GM23338 (cell line): ENCODE results near the gene ITPRIP. TPM values are rescaled to one million over a fixed set of nuclear protein-coding genes. Genes with fewer than 3 reads are reported as not detected.

Source experiments
- ATAC-seq: fragments of 200-7000 bp; cut with Tn5 transposase; 3 replicates; pipeline ENCODE4 v1.9.1; 2020
- DNase-seq: peaks from one replicate; pipeline ENCODE4 v3.0.0-alpha.2; 2015; ENCODE audit warnings: low spot score
- H2AFZ ChIP-seq: fragments of 200-600 bp; sonication (generic); 2 replicates; pipeline ENCODE4 v1.8.0; 2016; ENCODE audit warnings: antibody characterized with exemption, mild to moderate bottlenecking, moderate library complexity
- H3F3A ChIP-seq: fragments of 200-600 bp; sonication (generic); replicated peaks from 2 replicates; pipeline ENCODE4 v1.8.0; 2017; ENCODE audit warnings: antibody characterized with exemption, mixed run types, low read depth
- H3K27ac ChIP-seq: fragments of 200-600 bp; sonication (generic); 2 replicates; pipeline ENCODE4 v1.6.1; 2016; ENCODE audit warnings: low read depth
- H3K27me3 ChIP-seq: fragments of 200-600 bp; sonication (generic); 2 replicates; pipeline ENCODE4 v1.8.0; 2016; ENCODE audit warnings: mild to moderate bottlenecking, mixed run types, moderate library complexity; ENCODE audit not compliant: insufficient read depth
- H3K36me3 ChIP-seq: fragments of 200-600 bp; sonication (generic); 2 replicates; pipeline ENCODE4 v1.8.0; 2016; ENCODE audit warnings: mild to moderate bottlenecking; ENCODE audit not compliant: insufficient read depth
- H3K4me1 ChIP-seq: fragments of 200-600 bp; sonication (generic); 2 replicates; pipeline ENCODE4 v1.8.0; 2016; ENCODE audit warnings: mild to moderate bottlenecking, moderate library complexity; ENCODE audit not compliant: insufficient read depth
- H3K4me2 ChIP-seq: fragments of 200-600 bp; sonication (generic); 2 replicates; pipeline ENCODE4 v1.7.1; 2017; ENCODE audit warnings: mixed run types
- H3K4me3 ChIP-seq: fragments of 200-600 bp; sonication (generic); 2 replicates; pipeline ENCODE4 v1.6.1; 2016; ENCODE audit warnings: mixed run types
- H3K79me2 ChIP-seq: fragments of 200-600 bp; sonication (generic); replicated peaks from 2 replicates; pipeline ENCODE4 v1.8.0; 2017; ENCODE audit warnings: mild to moderate bottlenecking; ENCODE audit not compliant: insufficient read depth
- H3K9me2 ChIP-seq: fragments of 200-600 bp; sonication (generic); 2 replicates; pipeline ENCODE4 v1.8.0; 2017; ENCODE audit not compliant: insufficient read depth
- H4K20me1 ChIP-seq: fragments of 200-600 bp; sonication (generic); replicated peaks from 2 replicates; pipeline ENCODE4 v1.8.0; 2017; ENCODE audit warnings: mild to moderate bottlenecking; ENCODE audit not compliant: insufficient read depth
- H3K27ac Mint-ChIP-seq: 2 replicates; pipeline ENCODE4 v1.8.0; 2020; ENCODE audit warnings: inconsistent platforms, mild to moderate bottlenecking, moderate library complexity, mixed read lengths
- H3K27me3 Mint-ChIP-seq: 3 replicates; pipeline ENCODE4 v1.8.0; 2022; ENCODE audit warnings: low read depth, mild to moderate bottlenecking, moderate library complexity, mixed read lengths, inconsistent platforms; ENCODE audit not compliant: insufficient read depth, poor library complexity
- H3K36me3 Mint-ChIP-seq: 3 replicates; pipeline ENCODE4 v1.8.0; 2021; ENCODE audit warnings: low read depth, mild to moderate bottlenecking, inconsistent platforms, moderate library complexity, mixed read lengths
- H3K4me1 Mint-ChIP-seq: 3 replicates; pipeline ENCODE4 v1.8.0; 2020; ENCODE audit warnings: mild to moderate bottlenecking, inconsistent platforms, mixed read lengths
- H3K4me3 Mint-ChIP-seq: 3 replicates; pipeline ENCODE4 v1.8.0; 2021; ENCODE audit warnings: moderate library complexity, mild to moderate bottlenecking, inconsistent platforms, mixed read lengths
- H3K9me3 Mint-ChIP-seq: 3 replicates; pipeline ENCODE4 v1.8.0; 2020; ENCODE audit warnings: moderate library complexity, mild to moderate bottlenecking, inconsistent platforms, mixed read lengths
- CREB1 ChIP-seq: fragments of 250-450 bp; sonication (Bioruptor Pico); IDR thresholded peaks from 2 replicates; pipeline ENCODE4 v1.5.0; 2020; ENCODE audit warnings: low read depth, mild to moderate bottlenecking, moderate library complexity
- EZH2 ChIP-seq: fragments of 200-600 bp; sonication (generic); IDR thresholded peaks from one replicate; pipeline ENCODE4 v1.8.0; 2017; ENCODE audit warnings: antibody characterized with exemption, mild to moderate bottlenecking, low read depth; ENCODE audit not compliant: unreplicated experiment
- EZH2phosphoT487 ChIP-seq: fragments of 200-600 bp; sonication (generic); IDR thresholded peaks from one replicate; pipeline ENCODE4 v1.8.1; 2018; ENCODE audit warnings: antibody characterized with exemption; ENCODE audit not compliant: unreplicated experiment
- JUNB ChIP-seq: IDR thresholded peaks from one replicate; pipeline ENCODE4 v1.6.1; 2016; ENCODE audit warnings: antibody characterized with exemption; ENCODE audit not compliant: unreplicated experiment
- NANOG ChIP-seq: IDR thresholded peaks from 2 replicates; pipeline ENCODE4 v1.6.1; 2016; ENCODE audit warnings: antibody characterized with exemption, borderline replicate concordance
- POLR2AphosphoS5 ChIP-seq: IDR thresholded peaks from 2 replicates; pipeline ENCODE4 v1.6.1; 2016; ENCODE audit warnings: antibody characterized with exemption, low read depth
- STAT1 ChIP-seq: IDR thresholded peaks from one replicate; pipeline ENCODE4 v1.6.1; 2016; ENCODE audit warnings: antibody characterized with exemption; ENCODE audit not compliant: unreplicated experiment
- ZNF114 ChIP-seq: fragments of 250-450 bp; sonication (Bioruptor Pico); IDR thresholded peaks from 2 replicates; pipeline ENCODE4 v1.5.0; 2020; ENCODE audit warnings: mild to moderate bottlenecking, moderate library complexity
- ZNF331 ChIP-seq: fragments of 250-450 bp; sonication (Bioruptor Pico); IDR thresholded peaks from 2 replicates; pipeline ENCODE4 v1.5.0; 2020; ENCODE audit warnings: low read depth, mild to moderate bottlenecking, moderate library complexity
- polyA plus RNA-seq: library from polyadenylated mRNA; unstranded; fragments of >200 nt; fragmentation: Nextera tagmentation; extraction: Ambion mirVana; gene quantifications from 2 replicates; pipeline ENCODE4 v1.2.1, GENCODE V29; 2016
- total RNA-seq: library from RNA; depleted of rRNA; stranded (reverse); fragments of >200 nt; shearing (Covaris generic); gene quantifications from 2 replicates; pipeline ENCODE4 v1.2.3, GENCODE V29; 2014
- TF ChIP-seq, protein P1 (sequence below), 2 experiments: fragments of 200-600 bp in 1 of 2; sonication (generic) in 1 of 2; conservative IDR thresholded peaks; 2 replicates each; pipeline versions ENCODE4 v1.5.1 to v1.6.1; 2016 to 2017; ENCODE audit warnings: antibody characterized with exemption in 2 of 2, low read depth in 2 of 2, mild to moderate bottlenecking in 2 of 2, moderate library complexity in 1 of 2
- TF ChIP-seq, protein P2 (sequence below): IDR thresholded peaks from one replicate; pipeline ENCODE4 v1.6.1; 2018; ENCODE audit warnings: antibody characterized with exemption; ENCODE audit not compliant: unreplicated experiment
- TF ChIP-seq, protein P3 (sequence below): fragments of 250-450 bp; sonication (Bioruptor Pico); IDR thresholded peaks from 2 replicates; pipeline ENCODE4 v1.5.0; 2020; ENCODE audit warnings: mild to moderate bottlenecking, moderate library complexity

The ITPRIP gene
- total and polyA plus RNA-seq, 2 experiments from 2014 or later, result 6.9 to 15.2 TPM

DNA sequence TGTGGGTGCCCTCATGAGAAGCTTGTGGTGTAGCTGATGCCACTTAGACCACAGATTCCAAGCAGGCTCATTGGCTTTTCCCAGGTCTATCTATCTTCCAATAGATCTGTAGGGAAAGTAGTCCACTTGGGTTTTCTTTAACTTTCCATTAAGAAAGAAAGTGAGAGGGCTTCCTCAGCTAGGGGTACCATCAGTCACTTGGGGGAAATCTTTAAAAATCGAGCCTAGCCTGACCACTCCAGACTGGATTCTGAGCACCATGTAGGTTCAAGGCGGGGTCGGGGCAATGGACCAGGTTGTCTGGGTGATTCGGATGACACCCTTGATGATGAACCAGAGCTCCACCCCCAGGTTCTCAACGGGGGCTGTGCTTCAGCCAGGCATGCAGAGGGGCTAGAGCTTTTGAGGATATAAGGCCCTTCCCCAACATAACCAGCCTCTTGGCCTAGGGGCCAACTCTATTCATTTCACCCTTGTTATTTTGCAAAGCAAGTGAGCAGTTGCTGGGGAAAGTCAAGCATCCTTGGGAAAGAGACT, 27.0 kb downstream of the ITPRIP start:
- Histone ChIP-seq H4K20me1 (peaks cover 11% of the 10 kb centered on the region), H3K27me3 (no peaks in the 10 kb centered on the region)
- no peaks in the 10 kb centered on the region for H3K9me3 Mint-ChIP-seq

More for the DNA sequence above, 27.0 kb downstream of the ITPRIP start:
- TF ChIP-seq POLR2AphosphoS5 (no peak), JUNB (no peak), CREB1 (CRISPR knock-in tag) (no peak), ZNF114 (CRISPR knock-in tag) (no peak), ZNF331 (no peak), EZH2phosphoT487 (no peak), NANOG (no peak), EZH2 (no peak), STAT1 (no peak)
- TF ChIP-seq, protein P1, sequence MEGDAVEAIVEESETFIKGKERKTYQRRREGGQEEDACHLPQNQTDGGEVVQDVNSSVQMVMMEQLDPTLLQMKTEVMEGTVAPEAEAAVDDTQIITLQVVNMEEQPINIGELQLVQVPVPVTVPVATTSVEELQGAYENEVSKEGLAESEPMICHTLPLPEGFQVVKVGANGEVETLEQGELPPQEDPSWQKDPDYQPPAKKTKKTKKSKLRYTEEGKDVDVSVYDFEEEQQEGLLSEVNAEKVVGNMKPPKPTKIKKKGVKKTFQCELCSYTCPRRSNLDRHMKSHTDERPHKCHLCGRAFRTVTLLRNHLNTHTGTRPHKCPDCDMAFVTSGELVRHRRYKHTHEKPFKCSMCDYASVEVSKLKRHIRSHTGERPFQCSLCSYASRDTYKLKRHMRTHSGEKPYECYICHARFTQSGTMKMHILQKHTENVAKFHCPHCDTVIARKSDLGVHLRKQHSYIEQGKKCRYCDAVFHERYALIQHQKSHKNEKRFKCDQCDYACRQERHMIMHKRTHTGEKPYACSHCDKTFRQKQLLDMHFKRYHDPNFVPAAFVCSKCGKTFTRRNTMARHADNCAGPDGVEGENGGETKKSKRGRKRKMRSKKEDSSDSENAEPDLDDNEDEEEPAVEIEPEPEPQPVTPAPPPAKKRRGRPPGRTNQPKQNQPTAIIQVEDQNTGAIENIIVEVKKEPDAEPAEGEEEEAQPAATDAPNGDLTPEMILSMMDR (conservative IDR thresholded peaks at IDR 0.05; ENCODE audit: low read depth in 2 of 2), result no peak
- TF ChIP-seq, protein P2, sequence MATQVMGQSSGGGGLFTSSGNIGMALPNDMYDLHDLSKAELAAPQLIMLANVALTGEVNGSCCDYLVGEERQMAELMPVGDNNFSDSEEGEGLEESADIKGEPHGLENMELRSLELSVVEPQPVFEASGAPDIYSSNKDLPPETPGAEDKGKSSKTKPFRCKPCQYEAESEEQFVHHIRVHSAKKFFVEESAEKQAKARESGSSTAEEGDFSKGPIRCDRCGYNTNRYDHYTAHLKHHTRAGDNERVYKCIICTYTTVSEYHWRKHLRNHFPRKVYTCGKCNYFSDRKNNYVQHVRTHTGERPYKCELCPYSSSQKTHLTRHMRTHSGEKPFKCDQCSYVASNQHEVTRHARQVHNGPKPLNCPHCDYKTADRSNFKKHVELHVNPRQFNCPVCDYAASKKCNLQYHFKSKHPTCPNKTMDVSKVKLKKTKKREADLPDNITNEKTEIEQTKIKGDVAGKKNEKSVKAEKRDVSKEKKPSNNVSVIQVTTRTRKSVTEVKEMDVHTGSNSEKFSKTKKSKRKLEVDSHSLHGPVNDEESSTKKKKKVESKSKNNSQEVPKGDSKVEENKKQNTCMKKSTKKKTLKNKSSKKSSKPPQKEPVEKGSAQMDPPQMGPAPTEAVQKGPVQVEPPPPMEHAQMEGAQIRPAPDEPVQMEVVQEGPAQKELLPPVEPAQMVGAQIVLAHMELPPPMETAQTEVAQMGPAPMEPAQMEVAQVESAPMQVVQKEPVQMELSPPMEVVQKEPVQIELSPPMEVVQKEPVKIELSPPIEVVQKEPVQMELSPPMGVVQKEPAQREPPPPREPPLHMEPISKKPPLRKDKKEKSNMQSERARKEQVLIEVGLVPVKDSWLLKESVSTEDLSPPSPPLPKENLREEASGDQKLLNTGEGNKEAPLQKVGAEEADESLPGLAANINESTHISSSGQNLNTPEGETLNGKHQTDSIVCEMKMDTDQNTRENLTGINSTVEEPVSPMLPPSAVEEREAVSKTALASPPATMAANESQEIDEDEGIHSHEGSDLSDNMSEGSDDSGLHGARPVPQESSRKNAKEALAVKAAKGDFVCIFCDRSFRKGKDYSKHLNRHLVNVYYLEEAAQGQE, result no peak
- TF ChIP-seq, protein P3, sequence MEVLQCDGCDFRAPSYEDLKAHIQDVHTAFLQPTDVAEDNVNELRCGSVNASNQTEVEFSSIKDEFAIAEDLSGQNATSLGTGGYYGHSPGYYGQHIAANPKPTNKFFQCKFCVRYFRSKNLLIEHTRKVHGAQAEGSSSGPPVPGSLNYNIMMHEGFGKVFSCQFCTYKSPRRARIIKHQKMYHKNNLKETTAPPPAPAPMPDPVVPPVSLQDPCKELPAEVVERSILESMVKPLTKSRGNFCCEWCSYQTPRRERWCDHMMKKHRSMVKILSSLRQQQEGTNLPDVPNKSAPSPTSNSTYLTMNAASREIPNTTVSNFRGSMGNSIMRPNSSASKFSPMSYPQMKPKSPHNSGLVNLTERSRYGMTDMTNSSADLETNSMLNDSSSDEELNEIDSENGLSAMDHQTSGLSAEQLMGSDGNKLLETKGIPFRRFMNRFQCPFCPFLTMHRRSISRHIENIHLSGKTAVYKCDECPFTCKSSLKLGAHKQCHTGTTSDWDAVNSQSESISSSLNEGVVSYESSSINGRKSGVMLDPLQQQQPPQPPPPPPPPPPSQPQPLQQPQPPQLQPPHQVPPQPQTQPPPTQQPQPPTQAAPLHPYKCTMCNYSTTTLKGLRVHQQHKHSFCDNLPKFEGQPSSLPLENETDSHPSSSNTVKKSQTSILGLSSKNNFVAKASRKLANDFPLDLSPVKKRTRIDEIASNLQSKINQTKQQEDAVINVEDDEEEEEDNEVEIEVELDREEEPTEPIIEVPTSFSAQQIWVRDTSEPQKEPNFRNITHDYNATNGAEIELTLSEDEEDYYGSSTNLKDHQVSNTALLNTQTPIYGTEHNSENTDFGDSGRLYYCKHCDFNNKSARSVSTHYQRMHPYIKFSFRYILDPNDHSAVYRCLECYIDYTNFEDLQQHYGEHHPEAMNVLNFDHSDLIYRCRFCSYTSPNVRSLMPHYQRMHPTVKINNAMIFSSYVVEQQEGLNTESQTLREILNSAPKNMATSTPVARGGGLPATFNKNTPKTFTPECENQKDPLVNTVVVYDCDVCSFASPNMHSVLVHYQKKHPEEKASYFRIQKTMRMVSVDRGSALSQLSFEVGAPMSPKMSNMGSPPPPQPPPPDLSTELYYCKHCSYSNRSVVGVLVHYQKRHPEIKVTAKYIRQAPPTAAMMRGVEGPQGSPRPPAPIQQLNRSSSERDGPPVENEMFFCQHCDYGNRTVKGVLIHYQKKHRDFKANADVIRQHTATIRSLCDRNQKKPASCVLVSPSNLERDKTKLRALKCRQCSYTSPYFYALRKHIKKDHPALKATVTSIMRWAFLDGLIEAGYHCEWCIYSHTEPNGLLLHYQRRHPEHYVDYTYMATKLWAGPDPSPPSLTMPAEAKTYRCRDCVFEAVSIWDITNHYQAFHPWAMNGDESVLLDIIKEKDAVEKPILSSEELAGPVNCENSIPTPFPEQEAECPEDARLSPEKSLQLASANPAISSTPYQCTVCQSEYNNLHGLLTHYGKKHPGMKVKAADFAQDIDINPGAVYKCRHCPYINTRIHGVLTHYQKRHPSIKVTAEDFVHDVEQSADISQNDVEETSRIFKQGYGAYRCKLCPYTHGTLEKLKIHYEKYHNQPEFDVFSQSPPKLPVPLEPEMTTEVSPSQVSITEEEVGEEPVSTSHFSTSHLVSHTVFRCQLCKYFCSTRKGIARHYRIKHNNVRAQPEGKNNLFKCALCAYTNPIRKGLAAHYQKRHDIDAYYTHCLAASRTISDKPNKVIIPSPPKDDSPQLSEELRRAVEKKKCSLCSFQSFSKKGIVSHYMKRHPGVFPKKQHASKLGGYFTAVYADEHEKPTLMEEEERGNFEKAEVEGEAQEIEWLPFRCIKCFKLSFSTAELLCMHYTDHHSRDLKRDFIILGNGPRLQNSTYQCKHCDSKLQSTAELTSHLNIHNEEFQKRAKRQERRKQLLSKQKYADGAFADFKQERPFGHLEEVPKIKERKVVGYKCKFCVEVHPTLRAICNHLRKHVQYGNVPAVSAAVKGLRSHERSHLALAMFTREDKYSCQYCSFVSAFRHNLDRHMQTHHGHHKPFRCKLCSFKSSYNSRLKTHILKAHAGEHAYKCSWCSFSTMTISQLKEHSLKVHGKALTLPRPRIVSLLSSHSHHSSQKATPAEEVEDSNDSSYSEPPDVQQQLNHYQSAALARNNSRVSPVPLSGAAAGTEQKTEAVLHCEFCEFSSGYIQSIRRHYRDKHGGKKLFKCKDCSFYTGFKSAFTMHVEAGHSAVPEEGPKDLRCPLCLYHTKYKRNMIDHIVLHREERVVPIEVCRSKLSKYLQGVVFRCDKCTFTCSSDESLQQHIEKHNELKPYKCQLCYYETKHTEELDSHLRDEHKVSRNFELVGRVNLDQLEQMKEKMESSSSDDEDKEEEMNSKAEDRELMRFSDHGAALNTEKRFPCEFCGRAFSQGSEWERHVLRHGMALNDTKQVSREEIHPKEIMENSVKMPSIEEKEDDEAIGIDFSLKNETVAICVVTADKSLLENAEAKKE (CRISPR knock-in tag), result no peak
- Histone ChIP-seq H3K36me3 (no peaks in the 10 kb centered on the region), H3K9me2 (no peaks in the 10 kb centered on the region), H3K4me2 (no peak overlapping the region), H2AFZ (no peak overlapping the region), H3F3A (no peaks in the 10 kb centered on the region), H3K27ac (no peak overlapping the region), H3K79me2 (no peaks in the 10 kb centered on the region; the same call in 1 of the 2 replicates), H3K4me1 (no peaks in the 10 kb centered on the region), H3K4me3 (no peak overlapping the region)
- Mint-ChIP-seq H3K27me3 (peaks cover 8% of the 10 kb centered on the region), H3K4me1 (peaks cover 6% of the 10 kb centered on the region; the same call in 2 of the 3 replicates), H3K27ac (no peak overlapping the region), H3K36me3 (peaks cover 33% of the 10 kb centered on the region), H3K4me3 (no peak overlapping the region)
- ATAC-seq (no peak), DNase-seq (no peak)
